SK-MEL-5 (cell line): ENCODE data around the gene OR6J1. TPM values are rescaled to one million over a fixed set of nuclear protein-coding genes. Genes with fewer than 3 reads are reported as not detected.
"Not testable (repeated sequence)": the region's sequence is repeated elsewhere in the genome, so short reads cannot be mapped to it uniquely, and the experiment has no call there.

Source experiments
- DNase-seq: peaks from one replicate; pipeline ENCODE4 v3.0.0-alpha.2; 2016; ENCODE audit warnings: low read depth, low spot score
- in situ Hi-C: cut with HindIII; loops from 2 replicates; pipeline ENCODE4 v1.10.0; 2016; ENCODE audit warnings: low sequenced_read_pairs, high pct_unique_total_duplicates, low pct_unique_long_range_greater_than_20kb
- total RNA-seq: library from RNA; depleted of rRNA; stranded (reverse); fragments of >200 nt; shearing (Covaris generic); gene quantifications from 2 replicates; pipeline ENCODE4 v1.2.3, GENCODE V29; 2014

OR6J1 gene
- total RNA-seq, 1 experiment from 2014 or later, result not detected

DNA sequence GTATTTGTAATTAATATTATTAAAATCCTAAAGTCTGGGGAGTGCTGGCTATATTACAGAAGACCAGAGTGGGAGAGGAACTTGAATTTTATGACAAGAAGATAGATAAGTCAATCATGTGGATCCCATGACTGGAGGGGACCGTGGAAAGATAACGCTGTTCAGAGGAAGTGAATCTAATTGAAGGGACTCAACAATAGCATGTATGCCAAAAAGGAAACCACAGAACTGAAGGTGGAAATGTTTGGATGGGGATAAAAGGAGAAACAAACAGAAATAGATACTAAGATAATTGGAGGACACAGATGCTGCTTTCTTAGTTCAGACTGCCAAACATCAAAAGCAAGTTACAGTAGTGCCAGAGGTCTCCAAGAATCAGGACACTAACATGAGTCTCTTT is 21.1 kb downstream of the OR6J1 start:
- DNase-seq, result no peak
- in situ Hi-C loops, result no loop called here

DNA sequence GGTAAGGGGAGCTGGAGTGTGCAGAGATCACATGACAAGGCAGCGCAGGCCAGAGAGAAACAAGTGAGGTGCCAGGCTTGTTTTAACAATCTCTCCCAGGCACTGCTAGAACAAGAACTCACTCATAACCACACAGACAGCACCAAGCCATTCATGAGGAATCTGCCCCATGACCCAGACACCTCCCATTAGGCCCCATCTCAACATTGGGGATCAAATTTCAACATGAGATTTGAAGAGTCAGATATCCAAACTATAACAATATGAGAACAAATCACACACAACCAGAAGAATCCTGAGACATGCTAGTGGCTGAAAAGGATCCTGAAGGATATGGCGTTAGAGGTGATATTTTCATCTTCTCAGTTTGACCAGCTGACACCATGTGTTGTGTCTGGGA is 21.9 kb downstream of the OR6J1 start:
- DNase-seq, result no peak
- in situ Hi-C loops, result no loop called here

DNA sequence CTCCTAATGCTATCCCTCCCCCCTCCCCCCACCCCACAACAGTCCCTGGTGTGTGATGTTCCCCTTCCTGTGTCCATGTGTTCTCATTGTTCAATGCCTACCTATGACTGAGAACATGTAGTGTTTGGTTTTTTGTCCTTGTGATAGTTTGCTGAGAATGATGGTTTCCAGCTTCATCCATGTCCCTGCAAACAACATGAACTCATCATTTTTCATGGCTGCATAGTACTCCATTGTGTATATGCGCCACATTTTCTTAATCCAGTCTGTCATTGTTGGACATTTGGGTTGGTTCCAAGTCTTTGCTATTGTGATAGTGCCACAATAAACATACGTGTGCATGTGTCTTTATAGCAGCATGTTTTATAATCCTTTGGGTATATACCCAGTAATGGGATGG is 28.4 kb downstream of the OR6J1 start:
- DNase-seq, in situ Hi-C loops: not testable (repeated sequence)

DNA sequence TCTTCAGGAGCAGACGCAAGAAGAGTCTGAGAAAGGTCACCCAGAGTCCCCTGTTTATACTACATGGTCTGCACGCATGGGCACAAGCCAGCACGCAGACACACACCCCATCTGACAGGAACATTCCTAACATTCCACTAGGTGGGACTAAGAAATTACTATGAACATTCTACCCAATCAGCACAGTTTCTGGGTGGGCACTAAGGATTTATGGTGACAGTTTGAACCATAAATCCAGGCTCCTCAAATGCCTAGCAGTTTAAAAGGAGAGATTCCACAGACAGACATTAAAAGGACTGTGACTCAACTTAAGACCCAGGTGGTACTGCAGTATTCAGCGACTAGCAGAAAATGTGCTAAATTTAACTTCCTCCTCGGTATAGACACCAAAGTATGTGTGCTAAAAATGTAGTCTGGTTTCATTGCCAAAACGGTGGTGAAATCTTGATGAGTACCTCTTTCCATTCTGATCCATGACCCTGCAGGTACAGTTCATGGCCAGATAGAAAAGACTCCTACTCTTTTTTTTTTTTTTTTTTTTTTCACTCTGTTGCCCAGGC is 29.8 kb downstream of the OR6J1 start:
- in situ Hi-C loops, result no loop called here
- DNase-seq, result peak; percentile 16

DNA sequence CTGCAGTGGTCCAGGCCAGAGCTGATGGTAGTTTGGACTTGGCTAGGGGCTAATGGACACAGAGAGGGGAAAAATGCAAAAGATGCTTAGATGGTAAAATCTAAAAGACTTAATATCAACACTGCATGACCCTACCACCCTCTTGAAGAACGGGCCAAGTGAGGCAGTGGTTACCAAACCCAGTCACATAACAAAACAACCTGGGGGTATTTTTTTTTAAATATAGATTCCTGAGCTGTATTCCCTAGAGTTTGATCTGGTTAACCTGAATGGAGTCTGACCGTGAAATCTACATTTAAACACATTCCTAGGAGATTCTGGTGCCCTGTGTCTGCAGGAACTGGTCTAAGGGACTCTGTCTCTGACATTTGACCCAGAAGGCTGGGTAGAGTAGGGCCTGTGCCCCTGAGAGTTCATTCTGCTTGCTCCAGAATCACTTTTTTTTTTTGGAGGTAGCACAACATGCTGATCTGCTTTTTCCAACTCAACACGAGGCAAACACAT is 30.4 kb downstream of the OR6J1 start:
- in situ Hi-C loops, result no loop called here
- DNase-seq, result no peak

DNA sequence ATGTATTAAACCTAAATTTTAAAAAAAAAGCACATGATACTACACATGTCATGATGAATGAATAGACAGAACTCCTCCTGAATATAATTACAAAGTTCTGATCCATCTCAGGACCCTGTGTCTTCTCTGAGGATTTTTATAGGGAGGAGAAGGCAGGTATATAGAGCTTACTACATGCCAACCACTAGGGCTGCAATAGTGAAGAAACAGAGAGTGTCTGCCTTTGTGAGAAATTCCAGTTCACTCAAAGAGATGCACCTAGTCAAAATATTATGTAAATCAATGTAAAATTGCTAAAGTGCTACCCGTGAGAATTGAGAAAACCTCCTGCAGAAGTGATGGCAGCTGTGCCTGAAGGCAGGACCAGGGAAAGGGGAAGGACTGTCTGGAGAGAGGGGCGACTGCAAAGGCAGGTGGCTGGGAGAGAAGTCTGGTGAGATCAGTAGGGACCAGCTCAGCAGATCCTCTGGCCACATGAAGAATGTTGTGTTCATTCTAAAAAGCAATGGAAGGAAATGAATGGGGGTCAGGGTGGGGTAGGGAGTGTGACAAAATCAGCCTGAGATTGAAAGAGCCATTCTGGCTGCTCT is 31.0 kb downstream of the OR6J1 start:
- no peak for DNase-seq

DNA sequence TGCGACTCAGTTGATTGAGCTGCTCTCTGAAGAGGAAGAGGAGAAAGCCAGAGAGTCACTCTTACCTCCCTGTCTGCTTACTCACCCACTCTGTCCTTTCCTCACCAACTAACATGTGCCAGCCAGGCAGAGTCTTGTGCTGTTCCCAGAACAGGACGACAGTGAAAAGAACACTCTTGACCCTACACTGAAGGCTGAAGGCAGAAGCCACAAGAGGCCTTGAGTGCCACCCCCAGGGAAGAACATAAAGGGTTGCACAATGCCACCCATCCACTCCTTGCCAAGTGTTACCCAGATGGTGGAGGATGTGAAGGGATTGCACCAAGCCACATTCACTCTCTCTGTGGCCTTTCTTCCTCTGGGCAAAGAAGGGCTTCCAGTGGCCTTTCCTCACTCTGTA is 33.2 kb downstream of the OR6J1 start:
- DNase-seq, result no peak
- in situ Hi-C loops, result no loop called here

More for the DNA sequence above, 31.0 kb downstream of the OR6J1 start:
- in situ Hi-C loops, result no loop called here

DNA sequence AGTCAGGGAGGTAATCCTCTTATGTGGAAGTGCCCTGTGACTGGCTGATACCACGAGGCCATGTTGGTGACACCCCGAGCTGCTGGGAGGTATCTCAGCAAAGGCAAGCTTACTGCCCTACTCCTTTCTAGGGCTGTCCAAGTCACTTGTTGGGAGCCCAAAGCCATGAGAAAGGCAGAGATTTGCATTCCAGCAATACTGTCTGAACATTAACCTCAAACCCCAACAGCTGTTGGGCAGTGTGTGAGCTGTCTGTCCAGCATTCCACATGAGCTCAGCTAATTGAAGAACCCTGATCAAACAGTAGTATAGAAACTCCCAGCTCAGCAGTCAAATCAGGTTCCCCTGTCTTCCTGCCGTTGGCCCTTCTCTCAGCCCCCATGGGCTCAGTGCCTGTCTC is 36.9 kb downstream of the OR6J1 start:
- DNase-seq, result no peak
- in situ Hi-C loops, result no loop called here

DNA sequence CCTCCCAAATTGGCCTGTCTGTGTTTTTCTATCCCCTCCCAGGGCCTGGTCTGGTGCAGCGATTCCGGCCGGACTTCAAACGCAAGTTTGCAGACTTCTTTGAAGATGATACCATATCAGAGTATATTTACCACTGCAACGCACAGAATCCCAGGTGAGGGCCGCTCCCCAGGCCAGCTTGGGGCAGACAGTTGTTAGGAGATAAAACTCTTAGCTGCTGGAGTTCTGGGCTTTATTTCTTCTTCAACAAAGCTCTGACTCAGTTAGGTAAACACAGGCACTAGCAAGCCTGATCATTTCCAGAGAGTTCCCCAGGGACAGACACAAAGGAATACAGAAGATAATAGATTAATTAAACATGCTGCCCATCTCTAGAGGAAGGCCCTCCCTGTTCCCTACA is 37.8 kb downstream of the OR6J1 start:
- no peak for DNase-seq
- in situ Hi-C loops, result no loop called here

DNA sequence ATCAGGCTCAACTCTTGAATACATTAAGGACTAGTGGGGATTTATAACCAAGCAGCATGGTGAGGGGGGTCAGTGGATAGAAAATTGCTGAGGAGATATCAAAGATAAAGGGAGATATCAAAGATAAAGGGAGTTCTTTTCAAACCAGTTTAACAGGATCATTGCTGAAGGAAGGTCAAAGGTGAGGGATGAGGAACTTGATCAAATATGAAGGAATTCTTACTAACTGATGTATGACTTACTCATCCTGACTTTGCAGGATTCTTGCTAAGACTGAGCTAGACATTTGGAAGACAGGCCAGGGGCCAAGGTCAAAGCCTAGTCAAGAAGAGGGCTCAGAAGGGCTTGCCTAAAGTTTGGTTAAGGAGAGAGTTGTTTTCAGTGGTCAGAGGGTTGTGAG is 41.3 kb downstream of the OR6J1 start:
- DNase-seq, result no peak
- in situ Hi-C loops, result no loop called here

DNA sequence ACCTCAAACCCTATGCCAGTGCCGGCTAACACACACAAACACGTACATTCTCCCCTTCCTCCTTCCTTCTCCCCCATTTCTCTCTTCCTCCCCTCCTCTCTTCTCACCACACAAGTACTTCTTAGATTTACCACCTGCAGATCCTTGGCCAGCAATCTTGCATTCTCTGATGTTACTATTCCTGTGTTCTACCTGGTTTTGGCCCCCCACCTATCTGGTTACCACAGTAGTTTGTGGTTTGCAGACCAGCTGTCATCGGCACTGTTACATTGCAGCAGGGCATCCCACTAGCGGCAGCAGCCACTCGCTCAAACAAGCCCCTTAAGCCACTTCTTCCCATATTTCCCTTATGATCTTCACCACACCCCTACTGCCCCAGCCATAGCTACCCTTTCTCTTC is 42.2 kb downstream of the OR6J1 start:
- in situ Hi-C loops, result no loop called here

DNA sequence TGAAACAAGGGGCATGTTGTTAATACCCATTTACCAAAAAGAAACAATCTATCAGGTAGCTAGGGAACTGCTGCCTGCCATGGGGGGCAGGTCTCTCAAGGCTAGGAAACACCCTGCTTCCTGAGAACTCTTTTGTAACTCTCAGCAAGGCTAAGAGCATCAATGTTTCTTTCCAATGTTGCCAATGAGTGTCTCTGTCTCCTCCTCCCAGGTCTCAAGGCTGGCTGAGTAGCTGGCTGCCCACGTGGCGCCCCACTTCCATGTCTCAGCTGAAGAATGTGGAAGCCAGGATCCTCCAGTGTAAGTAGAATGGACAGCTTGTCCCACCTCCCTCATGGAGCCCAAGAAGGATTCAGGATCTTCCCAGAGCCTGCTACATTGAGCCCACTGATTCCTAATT is 42.7 kb downstream of the OR6J1 start:
- in situ Hi-C loops, result no loop called here
- DNase-seq, result no peak

More for the DNA sequence above, 42.2 kb downstream of the OR6J1 start:
- DNase-seq, result no peak

DNA sequence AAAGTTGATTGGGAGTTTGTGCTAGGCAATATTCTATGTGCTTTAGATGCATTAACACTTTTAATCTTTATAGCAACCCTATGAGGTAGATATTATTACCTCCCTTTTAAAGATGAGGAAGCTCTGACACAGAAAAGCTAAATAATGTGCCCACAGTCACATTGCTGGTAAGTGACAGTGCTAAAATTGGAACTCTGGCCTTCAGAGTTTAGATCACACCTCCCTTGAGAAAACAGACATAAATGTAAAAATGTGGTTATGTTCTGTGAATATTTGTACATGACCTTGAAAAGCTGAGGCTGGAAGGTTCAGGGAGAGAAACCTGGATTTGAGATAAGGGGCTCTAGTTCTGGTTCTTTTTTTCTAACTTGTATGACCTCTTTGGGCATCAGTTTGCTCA is 44.1 kb downstream of the OR6J1 start:
- DNase-seq, result no peak
- in situ Hi-C loops, result no loop called here

DNA sequence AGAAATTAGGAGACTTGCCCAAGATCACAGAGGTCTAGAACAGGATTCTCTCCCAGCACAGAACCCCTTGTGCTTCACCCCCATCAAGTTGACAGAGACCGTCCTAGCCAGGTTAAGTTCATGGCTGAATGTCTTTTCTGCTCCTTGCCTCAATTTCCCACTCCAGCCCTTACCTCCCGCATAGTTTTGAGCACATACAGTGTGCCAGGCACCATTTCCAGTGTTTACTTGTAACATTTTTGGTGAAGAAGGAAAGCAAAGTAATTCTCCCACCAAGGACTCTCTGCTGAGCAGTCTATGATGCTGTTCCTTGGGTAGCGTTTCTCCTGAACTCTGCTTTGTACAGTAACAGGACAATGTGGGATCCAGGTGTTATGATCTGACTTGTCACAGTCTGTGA is 44.8 kb downstream of the OR6J1 start:
- in situ Hi-C loops, result no loop called here

DNA sequence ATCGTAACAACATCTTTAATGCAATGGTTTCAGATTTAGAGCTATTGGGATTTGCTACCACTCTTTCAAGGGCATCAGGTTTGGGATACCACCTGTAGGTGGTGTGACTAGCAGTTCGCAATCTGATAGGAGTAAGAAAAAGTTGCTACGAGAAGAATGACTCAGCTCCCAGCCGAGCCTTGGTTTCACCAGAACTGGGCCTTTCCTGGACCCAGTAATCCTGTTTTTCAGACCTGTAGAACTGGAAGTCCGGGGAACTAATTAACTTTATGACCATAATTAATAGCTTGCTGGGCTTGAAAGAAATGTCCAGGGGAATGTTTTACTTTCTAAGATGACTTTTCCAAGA is 45.3 kb downstream of the OR6J1 start:
- DNase-seq, result peak; percentile 34
- in situ Hi-C loops, result no loop called here

More for the DNA sequence above, 44.8 kb downstream of the OR6J1 start:
- no peak for DNase-seq

DNA sequence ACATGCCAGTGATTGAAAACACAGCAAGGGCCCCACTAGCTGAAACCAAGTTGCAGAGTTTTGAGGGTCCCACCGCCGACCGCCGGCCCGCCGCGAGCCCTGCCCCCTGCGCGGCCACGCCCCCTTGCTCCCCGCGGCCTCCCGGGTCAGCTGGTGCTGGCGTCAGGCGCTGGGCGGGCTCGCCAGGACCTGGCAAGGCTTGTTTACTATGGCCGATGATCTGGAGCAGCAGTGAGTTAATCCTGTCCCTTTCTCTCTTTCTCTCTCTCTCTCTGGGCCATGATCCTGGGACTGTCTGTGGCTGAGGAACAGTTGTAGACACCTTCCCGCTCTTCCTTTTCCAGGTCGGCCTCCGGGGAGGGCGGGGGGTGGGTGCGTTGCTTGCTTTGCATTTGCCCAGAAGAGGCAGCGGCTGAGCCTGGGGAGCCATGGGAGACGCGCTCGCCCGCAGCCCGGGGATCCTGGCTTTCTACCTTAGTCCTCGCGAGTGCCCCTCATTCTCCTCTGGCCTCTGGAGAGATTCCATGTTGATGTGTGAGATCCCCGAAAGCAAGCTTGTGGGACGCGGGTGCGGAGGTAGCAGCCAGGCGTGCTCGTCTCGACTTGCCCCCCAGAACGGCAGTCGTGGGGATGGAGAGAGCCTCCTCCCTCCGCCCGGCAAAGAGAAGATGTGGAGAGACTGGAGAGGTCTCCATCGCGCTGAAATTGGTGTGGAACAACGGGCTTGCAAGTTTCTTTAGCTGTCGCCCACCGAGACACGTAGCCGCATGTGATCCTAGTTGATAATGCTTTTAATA is 45.9 kb downstream of the OR6J1 start, which contains the start of gene ABHD4:
Gene ABHD4, plus strand, starts transcription at position 202 of the 797 bp plus-strand sequence. Its CDS starts 7 bp downstream, at position 209.
- in situ Hi-C loops, result no loop called here

DNA sequence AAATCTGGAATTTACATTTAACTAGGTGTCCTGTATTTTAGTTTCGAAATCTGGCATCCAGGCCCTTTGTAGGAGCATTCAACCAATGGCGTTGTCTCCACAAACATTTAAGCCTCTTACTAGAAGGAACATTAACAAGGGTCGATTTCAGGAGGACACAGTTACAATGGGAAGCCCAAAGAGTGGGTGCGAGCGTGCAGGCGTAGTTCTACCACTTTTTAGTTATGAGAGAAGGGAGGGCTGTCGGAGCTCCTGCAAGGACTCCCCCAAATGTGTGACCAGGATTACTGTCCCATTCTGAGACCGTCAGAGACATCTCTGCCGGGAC is 46.4 kb downstream of the OR6J1 start:
- DNase-seq, result no peak
- in situ Hi-C loops, result no loop called here

More for the DNA sequence above, 45.9 kb downstream of the OR6J1 start, which contains the start of gene ABHD4:
- DNase-seq, result peak; percentile 62

DNA sequence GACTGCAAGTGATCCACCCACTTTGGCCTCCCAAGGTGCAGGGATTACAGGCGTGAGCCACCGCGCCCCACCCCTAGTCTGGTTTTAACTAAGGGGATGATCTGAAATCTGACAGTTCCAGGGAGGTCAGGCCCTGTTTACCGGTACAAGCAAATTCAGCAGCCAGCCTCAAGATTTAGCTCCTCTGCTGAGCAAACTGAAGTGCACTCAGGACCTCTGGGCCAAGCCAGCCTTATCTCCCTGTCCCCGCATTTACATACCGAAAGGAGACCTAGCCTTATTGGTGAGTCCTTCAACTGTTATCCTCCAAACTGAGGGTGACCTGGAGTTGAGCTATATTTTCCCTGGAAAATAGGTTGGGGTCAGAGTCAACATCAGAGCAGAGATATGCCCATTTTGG is 46.9 kb downstream of the OR6J1 start:
- no peak for DNase-seq
- in situ Hi-C loops, result no loop called here

DNA sequence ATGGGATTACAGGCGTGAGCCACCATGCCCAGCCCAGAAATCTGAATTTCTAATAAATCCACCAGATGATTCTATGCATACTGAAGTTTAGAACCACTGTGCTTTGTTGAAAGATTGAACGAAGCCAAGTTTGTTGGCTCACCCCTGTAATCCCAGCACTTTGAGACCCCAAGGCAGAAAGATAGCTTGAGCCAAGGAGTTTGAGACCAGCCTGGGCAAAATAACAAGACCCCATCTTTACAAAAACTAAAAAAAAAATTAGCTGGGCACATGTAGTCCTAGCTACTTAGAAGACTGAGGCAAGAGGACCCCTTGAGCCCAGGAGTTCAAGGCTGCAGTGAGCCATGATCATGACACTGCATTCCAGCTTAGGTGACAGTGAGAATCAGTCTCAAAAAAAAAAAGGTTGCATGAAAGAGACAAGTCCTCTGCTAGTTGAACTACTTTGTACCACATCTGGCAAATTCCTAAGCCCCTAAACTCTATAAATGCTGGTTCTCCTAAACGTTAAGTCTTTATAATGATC is 47.7 kb downstream of the OR6J1 start:
- in situ Hi-C loops, result no loop called here
- no peak for DNase-seq
